AG09309 (cell line): ENCODE measurements around the gene NPTXR.

Source experiments
- DNase-seq: peaks from one replicate; pipeline ENCODE4 v3.0.0-alpha.2; 2010; ENCODE audit warnings: low read depth
- H3K4me3 ChIP-seq: 2 replicates; pipeline ENCODE4 v1.5.1; 2011; ENCODE audit warnings: mild to moderate bottlenecking, low read depth, low read length, moderate library complexity; ENCODE audit not compliant: control insufficient read depth
- CTCF ChIP-seq: IDR thresholded peaks from 2 replicates; pipeline ENCODE4 v1.5.1; 2011; ENCODE audit warnings: mild to moderate bottlenecking, low read depth, low read length, inconsistent platforms; ENCODE audit not compliant: insufficient read depth, control insufficient read depth; ENCODE audit errors: missing control alignments

NPTXR gene

GRCh38 chr22:38798496-38798895 is 45.3 kb downstream of the NPTXR start:
- TF ChIP-seq CTCF, result no peak
- no peak overlapping the region for H3K4me3 ChIP-seq
- no peak for DNase-seq

GRCh38 chr22:38796262-38796957 is 47.4 kb downstream of the NPTXR start:
- TF ChIP-seq CTCF, result no peak
- DNase-seq, result no peak
- no peak overlapping the region for H3K4me3 ChIP-seq

GRCh38 chr22:38795569-38795968 is 48.3 kb downstream of the NPTXR start:
- no peak for TF ChIP-seq CTCF
- no peak for DNase-seq
- H3K4me3 ChIP-seq, result no peak overlapping the region

- peak; percentile 96 for DNase-seq
- no peak for TF ChIP-seq CTCF
- peak within 1 kb of the TSS; percentile 65 for H3K4me3 ChIP-seq
Observed at GRCh38 chr22:38793721-38794466, 49.9 kb downstream of the NPTXR start, which contains the start of gene DNAL4. Gene DNAL4, minus strand, starts transcription at chr22:38794143. Its CDS starts 11,412 bp downstream, at chr22:38782731.

- peak overlapping the region; percentile 65 for H3K4me3 ChIP-seq
- no peak for TF ChIP-seq CTCF
- DNase-seq, result no peak
Observed at GRCh38 chr22:38793317-38793716, 50.5 kb downstream of the NPTXR start.

- no peak for DNase-seq
- no peak for TF ChIP-seq CTCF
- H3K4me3 ChIP-seq, result peak overlapping the region; percentile 65
Observed at GRCh38 chr22:38792833-38793232, 51.0 kb downstream of the NPTXR start.
